HepG2 (cell line): ENCODE measurements around the gene WDR5B. TPM values are rescaled to one million over a fixed set of nuclear protein-coding genes. Genes with fewer than 3 reads are reported as not detected.

Experiments
- AKAP8 ChIP-seq: sonication (generic); formaldehyde crosslinking; IDR thresholded peaks from 2 replicates; pipeline ENCODE4 v1.5.1; 2020; ENCODE audit warnings: mild to moderate bottlenecking, missing genetic modification reagents
- BCLAF1 ChIP-seq: fragments of 450-650 bp; IDR thresholded peaks from 2 replicates; pipeline ENCODE4 v1.6.1; 2017; ENCODE audit warnings: mild to moderate bottlenecking
- BHLHE40 ChIP-seq: IDR thresholded peaks from 2 replicates; pipeline ENCODE4 v1.6.1; 2011; ENCODE audit warnings: low read length, improper control_type of control experiment
- DRAP1 ChIP-seq: IDR thresholded peaks from 2 replicates; pipeline ENCODE4 v1.6.1; 2016; ENCODE audit warnings: missing genetic modification reagents, missing compliant biosample characterization
- HMGXB4 ChIP-seq, 2 experiments: sonication (generic) in 1 of 2; formaldehyde crosslinking in 1 of 2; IDR thresholded peaks; 2 replicates each; pipeline versions ENCODE4 v1.4.0 to v1.6.1; 2018 to 2020; ENCODE audit warnings: missing genetic modification reagents in 2 of 2, borderline replicate concordance in 1 of 2, low read depth in 1 of 2, mild to moderate bottlenecking in 1 of 2, missing biosample characterization in 1 of 2
- JUND ChIP-seq: sonication (generic); formaldehyde crosslinking; IDR thresholded peaks from 2 replicates; pipeline ENCODE4 v1.8.0; 2022; ENCODE audit warnings: mild to moderate bottlenecking, missing genetic modification reagents
- MED8 ChIP-seq: sonication (generic); formaldehyde crosslinking; IDR thresholded peaks from 2 replicates; pipeline ENCODE4 v1.8.1; 2023; ENCODE audit warnings: mild to moderate bottlenecking, missing genetic modification reagents; ENCODE audit not compliant: insufficient replicate concordance
- NONO ChIP-seq, 2 experiments: fragments of 450-650 bp in 1 of 2; sonication (generic) in 1 of 2; formaldehyde crosslinking in 1 of 2; IDR thresholded peaks in 1 of 2; conservative IDR thresholded peaks in 1 of 2; 2 replicates each; pipeline versions ENCODE4 v1.6.1 to v1.8.0; 2017 to 2022; ENCODE audit warnings: mild to moderate bottlenecking in 1 of 2, missing genetic modification reagents in 1 of 2, moderate library complexity in 1 of 2
- RBM22 ChIP-seq: fragments of 200-400 bp; formaldehyde crosslinking; optimal IDR thresholded peaks from 2 replicates; pipeline ENCODE3; 2017; ENCODE audit warnings: mild to moderate bottlenecking, low read length, moderate library complexity
- THAP11 ChIP-seq: IDR thresholded peaks from 2 replicates; pipeline ENCODE4 v1.6.1; 2016; ENCODE audit warnings: missing biosample characterization, missing genetic modification reagents
- YEATS2 ChIP-seq: sonication (generic); formaldehyde crosslinking; IDR thresholded peaks from 2 replicates; pipeline ENCODE4 v1.4.0; 2020; ENCODE audit warnings: missing genetic modification reagents, borderline replicate concordance
- ZNF343 ChIP-seq: sonication (generic); formaldehyde crosslinking; IDR thresholded peaks from 2 replicates; pipeline ENCODE4 v1.4.0; 2020; ENCODE audit warnings: mild to moderate bottlenecking, missing genetic modification reagents
- ZNF432 ChIP-seq: sonication (generic); formaldehyde crosslinking; IDR thresholded peaks from 2 replicates; pipeline ENCODE4 v1.5.0; 2020; ENCODE audit warnings: missing genetic modification reagents, mild to moderate bottlenecking, borderline replicate concordance
- ZNF713 ChIP-seq: sonication (generic); formaldehyde crosslinking; IDR thresholded peaks from 2 replicates; pipeline ENCODE4 v1.4.0; 2020; ENCODE audit warnings: mild to moderate bottlenecking, missing genetic modification reagents
- ZSCAN20 ChIP-seq: sonication (generic); formaldehyde crosslinking; IDR thresholded peaks from 2 replicates; pipeline ENCODE4 v1.4.0; 2020; ENCODE audit warnings: missing genetic modification reagents, mild to moderate bottlenecking, borderline replicate concordance
- ZSCAN21 ChIP-seq: sonication (generic); formaldehyde crosslinking; IDR thresholded peaks from 2 replicates; pipeline ENCODE4 v1.8.0; 2022; ENCODE audit warnings: mild to moderate bottlenecking, missing genetic modification reagents, moderate library complexity, borderline replicate concordance
- polyA plus RNA-seq, 8 experiments: library from polyadenylated mRNA; depleted of rRNA in 3 of 8; stranded (reverse) in 7 of 8; unstranded in 1 of 8; fragments of >200 nt; fragmentation: Illumina TruSeq in 4 of 8; extraction: Trizol in 4 of 8; gene quantifications; 2 replicates each; pipeline versions ENCODE4 v1.2.1 to v1.2.3, GENCODE V29; 2011 to 2016; ENCODE audit warnings: low read depth in 4 of 8, missing spikeins in 1 of 8, mixed read lengths in 1 of 8; ENCODE audit not compliant: insufficient read depth in 1 of 8
- total RNA-seq, 5 experiments: library from RNA; depleted of rRNA; stranded (reverse); fragments of >200 nt; fragmentation: Illumina TruSeq; extraction: Trizol; gene quantifications; 2 replicates each; pipeline ENCODE4 v1.2.3, GENCODE V29; 2016; ENCODE audit warnings: low read depth in 1 of 5
- TF ChIP-seq, protein P1 (sequence below): sonication (generic); formaldehyde crosslinking; IDR thresholded peaks from 2 replicates; pipeline ENCODE4 v1.8.0; 2022; ENCODE audit warnings: missing genetic modification reagents, mild to moderate bottlenecking, inconsistent platforms, borderline replicate concordance
- TF ChIP-seq, protein P2 (sequence below): IDR thresholded peaks from 2 replicates; pipeline ENCODE4 v1.6.1; 2018; ENCODE audit warnings: missing genetic modification reagents, mild to moderate bottlenecking, missing compliant biosample characterization
- TF ChIP-seq, protein P3 (sequence below): sonication (generic); formaldehyde crosslinking; IDR thresholded peaks from 2 replicates; pipeline ENCODE4 v1.9.0; 2021; ENCODE audit warnings: missing genetic modification reagents, borderline replicate concordance

WDR5B gene
- total and polyA plus RNA-seq, 2 of the 13 experiments (the other 11 are each of a cell fraction or from before 2014, with no cell fraction given): 2.5 to 3.6 TPM

DNA sequence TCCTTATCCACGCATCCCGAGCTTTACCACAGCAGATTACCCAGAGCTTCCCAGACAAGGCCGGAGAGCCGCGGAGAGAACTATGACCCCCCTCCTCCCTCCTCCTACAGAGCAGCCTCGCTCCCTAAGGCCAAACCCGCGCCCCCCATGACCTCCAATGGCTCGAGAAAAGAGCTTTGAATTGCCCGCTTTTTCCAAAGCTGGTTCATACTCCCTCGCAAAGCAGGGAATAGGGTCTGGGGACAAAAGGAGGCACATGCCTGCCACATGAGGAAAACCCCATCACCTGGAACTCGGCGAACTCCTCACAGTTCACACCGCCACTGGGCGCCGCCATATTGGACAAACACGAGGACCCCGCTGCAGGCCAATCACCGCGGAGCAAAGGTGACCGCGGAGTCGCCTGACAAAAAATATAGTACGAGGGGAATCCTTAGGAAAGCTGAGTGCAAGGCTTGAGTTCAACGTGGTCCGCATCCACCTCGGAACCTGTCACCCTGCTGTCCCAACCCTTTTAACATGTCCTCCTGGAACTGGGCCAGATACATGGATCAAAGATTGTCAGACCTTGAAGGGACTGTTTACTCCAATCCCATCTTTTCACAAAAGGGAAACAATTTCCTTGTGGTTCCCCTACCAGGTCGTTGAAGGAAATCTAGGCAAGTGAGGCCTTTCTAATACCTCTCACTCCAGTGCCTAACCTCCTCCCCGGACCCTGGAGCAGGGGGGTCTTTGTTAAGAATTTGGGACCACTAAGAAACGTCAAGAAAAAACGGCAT, 32.8 kb downstream of the WDR5B start, which contains the start of gene MIX23 (continued):
- TF ChIP-seq ZNF432: no peak
- TF ChIP-seq YEATS2 (CRISPR knock-in tag): peak; percentile 66; the same call in 1 of the 2 replicates
- TF ChIP-seq THAP11: peak; percentile 68
- TF ChIP-seq, protein P1, sequence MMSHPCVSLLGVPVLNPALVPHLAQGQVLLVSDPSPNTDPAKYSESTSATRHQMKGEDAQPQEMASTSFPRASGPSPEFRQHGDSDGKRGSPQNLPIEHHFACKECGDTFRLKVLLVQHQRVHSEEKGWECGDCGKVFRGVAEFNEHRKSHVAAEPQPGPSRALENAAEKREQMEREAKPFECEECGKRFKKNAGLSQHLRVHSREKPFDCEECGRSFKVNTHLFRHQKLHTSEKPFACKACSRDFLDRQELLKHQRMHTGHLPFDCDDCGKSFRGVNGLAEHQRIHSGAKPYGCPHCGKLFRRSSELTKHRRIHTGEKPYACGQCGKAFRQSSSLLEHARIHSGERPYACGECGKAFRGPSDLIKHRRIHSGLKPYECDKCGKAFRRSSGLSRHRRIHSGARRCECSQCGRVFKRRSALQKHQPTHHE (CRISPR knock-in tag): peak; percentile 70; the same call in 1 of the 2 replicates
- TF ChIP-seq, protein P2, sequence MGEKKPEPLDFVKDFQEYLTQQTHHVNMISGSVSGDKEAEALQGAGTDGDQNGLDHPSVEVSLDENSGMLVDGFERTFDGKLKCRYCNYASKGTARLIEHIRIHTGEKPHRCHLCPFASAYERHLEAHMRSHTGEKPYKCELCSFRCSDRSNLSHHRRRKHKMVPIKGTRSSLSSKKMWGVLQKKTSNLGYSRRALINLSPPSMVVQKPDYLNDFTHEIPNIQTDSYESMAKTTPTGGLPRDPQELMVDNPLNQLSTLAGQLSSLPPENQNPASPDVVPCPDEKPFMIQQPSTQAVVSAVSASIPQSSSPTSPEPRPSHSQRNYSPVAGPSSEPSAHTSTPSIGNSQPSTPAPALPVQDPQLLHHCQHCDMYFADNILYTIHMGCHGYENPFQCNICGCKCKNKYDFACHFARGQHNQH (CRISPR knock-in tag): no peak
- no peak for TF ChIP-seq BCLAF1
- TF ChIP-seq ZNF343: peak; percentile 80; the same call in 1 of the 2 replicates
- TF ChIP-seq ZNF713 (CRISPR knock-in tag): no peak
- no peak for TF ChIP-seq NONO (IDR thresholded peaks at IDR 0.05)
- peak; percentile 65; the same call in 1 of the 2 replicates for TF ChIP-seq NONO (CRISPR knock-in tag; conservative IDR thresholded peaks at IDR 0.05)
- peak; percentile 64 for TF ChIP-seq MED8 (CRISPR knock-in tag)
- TF ChIP-seq BHLHE40: no peak; the same call in 1 of the 2 replicates
- TF ChIP-seq DRAP1 (CRISPR knock-in tag): peak; percentile 88
- TF ChIP-seq ZSCAN21 (CRISPR knock-in tag): peak; percentile 69; the same call in 1 of the 2 replicates
- no peak for TF ChIP-seq JUND
- TF ChIP-seq HMGXB4 (CRISPR knock-in tag; IDR thresholded peaks at IDR 0.05; ENCODE audit: borderline replicate concordance in 1 of 2, low read depth in 1 of 2): peak; percentile 31 to 71; a peak in 3 of 4 replicates
- no peak for TF ChIP-seq AKAP8 (CRISPR knock-in tag)
- no peak for TF ChIP-seq ZSCAN20
- TF ChIP-seq, protein P3, sequence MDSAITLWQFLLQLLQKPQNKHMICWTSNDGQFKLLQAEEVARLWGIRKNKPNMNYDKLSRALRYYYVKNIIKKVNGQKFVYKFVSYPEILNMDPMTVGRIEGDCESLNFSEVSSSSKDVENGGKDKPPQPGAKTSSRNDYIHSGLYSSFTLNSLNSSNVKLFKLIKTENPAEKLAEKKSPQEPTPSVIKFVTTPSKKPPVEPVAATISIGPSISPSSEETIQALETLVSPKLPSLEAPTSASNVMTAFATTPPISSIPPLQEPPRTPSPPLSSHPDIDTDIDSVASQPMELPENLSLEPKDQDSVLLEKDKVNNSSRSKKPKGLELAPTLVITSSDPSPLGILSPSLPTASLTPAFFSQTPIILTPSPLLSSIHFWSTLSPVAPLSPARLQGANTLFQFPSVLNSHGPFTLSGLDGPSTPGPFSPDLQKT (CRISPR knock-in tag): no peak
- peak; percentile 41 for TF ChIP-seq RBM22
